IMR-90 (cell line): ENCODE measurements around the gene LRRC61. TPM values are rescaled to one million over a fixed set of nuclear protein-coding genes. Genes with fewer than 3 reads are reported as not detected.

ENCODE experiments used
- ATAC-seq: fragments of 200-7000 bp; cut with Tn5 transposase; 2 replicates; pipeline ENCODE4 v1.9.1; 2020; ENCODE audit warnings: low read depth, mild to moderate bottlenecking, moderate library complexity
- BruUV-seq: library from RNA; stranded (reverse); fragments of 400-500 nt; replicated peaks from 2 replicates; lab custom pipeline; 2021; lab: Mats Ljungman, UMichigan
- CTCF ChIA-PET: fragments of 300-600 bp; formaldehyde crosslinking; extraction: SDS; loops from one replicate; lab custom pipeline; 2021; ENCODE audit warnings: antibody characterized with exemption; lab: Yijun Ruan, JAX
- POLR2A ChIA-PET: fragments of 300-600 bp; sonication (Branson Sonifier 250); formaldehyde crosslinking; loops from one replicate; lab custom pipeline; 2022; ENCODE audit warnings: antibody characterized with exemption; ENCODE audit not compliant: unreplicated experiment; lab: Charles Lee
- DNase-seq: peaks from one replicate; pipeline ENCODE4 v3.0.0; 2013
- H2AFZ ChIP-seq: replicated peaks from 2 replicates; pipeline ENCODE3; 2013; ENCODE audit warnings: low read length, mild to moderate bottlenecking; ENCODE audit not compliant: poor library complexity
- H2AK5ac ChIP-seq: 2 replicates; pipeline ENCODE4 v1.6.1; 2013; ENCODE audit warnings: low read depth, low read length, inconsistent platforms
- H2AK9ac ChIP-seq: replicated peaks from 2 replicates; pipeline ENCODE3; 2013; ENCODE audit warnings: mild to moderate bottlenecking, low read depth, low read length, moderate library complexity; ENCODE audit not compliant: poor library complexity
- H2BK120ac ChIP-seq: 2 replicates; pipeline ENCODE4 v1.6.1; 2013; ENCODE audit warnings: low read depth, low read length, inconsistent platforms
- H2BK15ac ChIP-seq: 3 replicates; pipeline ENCODE4 v1.6.1; 2013; ENCODE audit warnings: low read depth, low read length, inconsistent platforms
- H2BK20ac ChIP-seq: 2 replicates; pipeline ENCODE4 v1.6.1; 2013; ENCODE audit warnings: low read depth, mild to moderate bottlenecking, inconsistent platforms, low read length, moderate library complexity
- H2BK5ac ChIP-seq: 2 replicates; pipeline ENCODE4 v1.6.1; 2013; ENCODE audit warnings: mild to moderate bottlenecking, low read depth, low read length, inconsistent platforms; ENCODE audit not compliant: poor library complexity, severe bottlenecking
- H3K14ac ChIP-seq: replicated peaks from 2 replicates; pipeline ENCODE4 v1.6.1; 2013; ENCODE audit warnings: low read depth, low read length, inconsistent platforms
- H3K18ac ChIP-seq: 2 replicates; pipeline ENCODE4 v1.6.1; 2013; ENCODE audit warnings: low read depth, low read length, control low read depth
- H3K23ac ChIP-seq: 2 replicates; pipeline ENCODE4 v1.6.1; 2013; ENCODE audit warnings: low read depth, low read length, inconsistent platforms
- H3K27ac ChIP-seq: 2 replicates; pipeline ENCODE4 v1.5.1; 2013; ENCODE audit warnings: mild to moderate bottlenecking, control low read depth, low read length; ENCODE audit not compliant: insufficient read depth
- H3K27me3 ChIP-seq: 2 replicates; pipeline ENCODE4 v1.6.1; 2013; ENCODE audit warnings: low read length; ENCODE audit not compliant: control insufficient read depth, insufficient read depth
- H3K36me3 ChIP-seq: 2 replicates; pipeline ENCODE4 v1.6.1; 2013; ENCODE audit warnings: low read length, mixed read lengths; ENCODE audit not compliant: control insufficient read depth, insufficient read depth
- H3K4ac ChIP-seq: 2 replicates; pipeline ENCODE4 v1.6.1; 2013; ENCODE audit warnings: low read depth, low read length, inconsistent platforms
- H3K4me1 ChIP-seq: 2 replicates; pipeline ENCODE4 v1.6.1; 2013; ENCODE audit warnings: low read length, mixed read lengths; ENCODE audit not compliant: control insufficient read depth, insufficient read depth
- H3K4me2 ChIP-seq: 2 replicates; pipeline ENCODE4 v1.6.1; 2013; ENCODE audit warnings: low read depth, mild to moderate bottlenecking, control low read depth, low read length, moderate library complexity
- H3K4me3 ChIP-seq: 2 replicates; pipeline ENCODE4 v1.5.1; 2013; ENCODE audit warnings: low read depth, mild to moderate bottlenecking, control low read depth, low read length, moderate library complexity; ENCODE audit not compliant: insufficient read depth
- H3K56ac ChIP-seq: 2 replicates; pipeline ENCODE4 v1.6.1; 2013; ENCODE audit warnings: low read length, inconsistent platforms; ENCODE audit not compliant: insufficient read depth; ENCODE audit errors: extremely low read depth
- H3K79me1 ChIP-seq, 2 experiments: 2 replicates each; pipeline ENCODE4 v1.6.1; 2013; ENCODE audit warnings: low read length in 2 of 2, inconsistent platforms in 1 of 2, low read depth in 1 of 2
- H3K9ac ChIP-seq: 2 replicates; pipeline ENCODE4 v1.6.1; 2013; ENCODE audit warnings: low read depth, low read length, control low read depth
- H3K9me1 ChIP-seq: 2 replicates; pipeline ENCODE4 v1.6.1; 2013; ENCODE audit warnings: low read length, inconsistent platforms; ENCODE audit not compliant: insufficient read depth
- H3K9me3 ChIP-seq: 2 replicates; pipeline ENCODE4 v1.6.1; 2013; ENCODE audit warnings: low read length; ENCODE audit not compliant: control insufficient read depth, insufficient read depth
- H4K20me1 ChIP-seq: 2 replicates; pipeline ENCODE4 v1.6.1; 2013; ENCODE audit warnings: low read length, inconsistent platforms; ENCODE audit not compliant: insufficient read depth
- H4K5ac ChIP-seq: 2 replicates; pipeline ENCODE4 v1.6.1; 2013; ENCODE audit warnings: mild to moderate bottlenecking, low read depth, low read length, control low read depth
- H4K8ac ChIP-seq, 2 experiments: 2 replicates each; pipeline ENCODE4 v1.6.1; 2013; ENCODE audit warnings: low read depth in 2 of 2, low read length in 2 of 2, control low read depth in 1 of 2, inconsistent platforms in 1 of 2
- H4K91ac ChIP-seq: 2 replicates; pipeline ENCODE4 v1.6.1; 2013; ENCODE audit warnings: low read depth, low read length, inconsistent platforms; ENCODE audit not compliant: insufficient read depth
- CHD1 ChIP-seq: IDR thresholded peaks from 2 replicates; pipeline ENCODE4 v1.6.1; 2012; ENCODE audit warnings: low read depth, low read length, improper control_type of control experiment
- WGBS, 2 experiments: methylation state at CpG; one replicate each; pipeline versions ENCODE4 v1.1.5 to v1.1.7; 2013; ENCODE audit warnings: missing lambda C conversion rate in 2 of 2; ENCODE audit not compliant: insufficient read length in 1 of 2; ENCODE audit errors: extremely low coverage in 2 of 2; 5-methylcytosine and 5-hydroxymethylcytosine counted together
- dilution Hi-C: fragments of 300-500 bp; cut with HindIII; formaldehyde crosslinking; loops from one replicate; pipeline ENCODE4 v1.14.3; 2018; ENCODE audit warnings: low sequenced_read_pairs; ENCODE audit not compliant: unreplicated experiment
- in situ Hi-C: fragments of 300-500 bp; cut with MboI; formaldehyde crosslinking; loops from 3 replicates; pipeline ENCODE4 v1.14.3; 2019; ENCODE audit warnings: low sequenced_read_pairs, inconsistent platforms, mixed read lengths
- intact Hi-C: fragments of 100-400 bp; cut with micrococcal nuclease; formaldehyde crosslinking; loops from 2 replicates; pipeline ENCODE4 v1.10.0; 2022
- polyA plus RNA-seq, 3 experiments: library from polyadenylated mRNA; depleted of rRNA; stranded (reverse); fragments of >200 nt; gene quantifications; 2 replicates each; pipeline ENCODE4 v1.2.3, GENCODE V29; 2012; ENCODE audit warnings: low replicate concordance in 1 of 3
- total RNA-seq: library from RNA; depleted of rRNA; stranded (reverse); fragments of >200 nt; gene quantifications from 2 replicates; pipeline ENCODE4 v1.2.3, GENCODE V29; 2012

LRRC61 gene
- total and polyA plus RNA-seq, 2 of the 4 experiments (the other 2 are of a cell fraction), result 0.07 TPM; not detected in 1

DNA sequence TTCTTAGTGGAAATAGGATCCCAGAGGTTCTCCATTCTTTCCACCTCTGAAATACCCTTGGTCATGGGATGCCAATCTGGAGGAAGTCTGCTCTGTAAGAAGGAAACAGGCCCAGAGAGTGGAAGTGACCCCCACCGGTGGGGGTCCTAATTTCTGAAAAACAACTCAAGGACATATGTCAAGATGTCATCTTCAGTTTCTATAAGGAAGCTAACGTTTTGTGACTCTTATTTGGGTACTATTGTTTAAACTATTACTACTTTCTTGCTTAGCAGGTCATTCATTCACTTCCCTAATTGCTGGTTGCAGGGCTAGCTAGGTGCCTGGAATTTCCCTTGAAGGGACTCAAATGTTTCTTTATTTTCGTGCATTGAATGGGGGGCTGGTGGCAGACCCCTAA lies 54.0 kb downstream of the LRRC61 start:
- Histone ChIP-seq H3K9me1 (peaks cover 12% of the 10 kb centered on the region; the same call in 1 of the 2 replicates), H3K23ac (no peak overlapping the region), H4K5ac (no peak overlapping the region), H3K36me3 (peaks cover 22% of the 10 kb centered on the region), H3K79me1 (peaks cover 33 to 51% of the 10 kb centered on the region in 2 experiments), H3K9ac (no peak overlapping the region), H3K18ac (no peak overlapping the region), H3K27me3 (no peaks in the 10 kb centered on the region), H3K9me3 (no peaks in the 10 kb centered on the region), H4K8ac (no peak overlapping the region), H3K14ac (no peak overlapping the region), H3K4me3 (no peak overlapping the region), H3K56ac (no peak overlapping the region), H2AFZ (no peak overlapping the region), H4K91ac (no peak overlapping the region), H2AK5ac (no peak overlapping the region), H2BK20ac (no peak overlapping the region), H2BK5ac (no peak overlapping the region), H2BK120ac (no peak overlapping the region), H2BK15ac (no peak overlapping the region), H2AK9ac (no peak overlapping the region), H3K27ac (no peak overlapping the region), H3K4me1 (peaks cover 8% of the 10 kb centered on the region), H4K20me1 (peaks cover 3% of the 10 kb centered on the region; the same call in 1 of the 2 replicates), H3K4me2 (no peak overlapping the region), H3K4ac (no peak overlapping the region)
- in situ Hi-C loops (no loop called here), dilution Hi-C loops (no loop called here), intact Hi-C loops (no loop called here)
- ChIA-PET POLR2A (no interaction called here), CTCF (interaction anchor here (1.5 kb wide), 1 partner anchor 37 kb away, joined by 4 read pairs; no protein-coding TSS in a partner anchor)
- DNase-seq (no peak), ATAC-seq (no peak)
- WGBS, 2 experiments, result no CpG with 5 or more reads among the region's 3 CpGs
- TF ChIP-seq CHD1, result no peak
- no TSS peak for BruUV-seq
